K562 (cell line): ENCODE measurements around the gene MRPL4. TPM values are rescaled to one million over a fixed set of nuclear protein-coding genes. Genes with fewer than 3 reads are reported as not detected.

ENCODE experiments used
- ARID2 ChIP-seq: fragments of 450-650 bp; IDR thresholded peaks from 2 replicates; pipeline ENCODE4 v1.6.1; 2017; ENCODE audit warnings: antibody characterized with exemption, mild to moderate bottlenecking
- BRD9 ChIP-seq: fragments of 450-650 bp; IDR thresholded peaks from 2 replicates; pipeline ENCODE4 v1.6.1; 2018; ENCODE audit warnings: low read depth; ENCODE audit not compliant: partially characterized antibody
- DDX20 ChIP-seq: fragments of 450-650 bp; IDR thresholded peaks from 2 replicates; pipeline ENCODE4 v1.6.1; 2016; ENCODE audit warnings: missing genetic modification characterization, low read depth, mild to moderate bottlenecking, missing compliant biosample characterization, moderate library complexity
- EP400 ChIP-seq: fragments of 450-650 bp; IDR thresholded peaks from 2 replicates; pipeline ENCODE4 v1.6.1; 2017; ENCODE audit warnings: antibody characterized with exemption, mild to moderate bottlenecking, moderate library complexity
- FOXK1 ChIP-seq: sonication (generic); formaldehyde crosslinking; IDR thresholded peaks from 2 replicates; pipeline ENCODE4 v1.8.0; 2022; ENCODE audit warnings: missing genetic modification reagents, mild to moderate bottlenecking, borderline replicate concordance
- GABPB2 ChIP-seq: fragments of 250-450 bp; sonication (Bioruptor Pico); conservative IDR thresholded peaks from 2 replicates; pipeline ENCODE4 v1.5.1; 2021; ENCODE audit warnings: mild to moderate bottlenecking
- MTA1 ChIP-seq: fragments of 450-650 bp; IDR thresholded peaks from 2 replicates; pipeline ENCODE4 v1.6.1; 2017; ENCODE audit warnings: borderline replicate concordance
- MYBL2 ChIP-seq, 2 experiments: fragments of 450-650 bp in 1 of 2; sonication (generic) in 1 of 2; formaldehyde crosslinking in 1 of 2; IDR thresholded peaks; 2 replicates each; pipeline versions ENCODE4 v1.6.1 to v1.8.1; 2017 to 2022; ENCODE audit warnings: borderline replicate concordance in 1 of 2, inconsistent platforms in 1 of 2, low read depth in 1 of 2, mild to moderate bottlenecking in 1 of 2, missing genetic modification reagents in 1 of 2, moderate library complexity in 1 of 2
- PHF21A ChIP-seq: fragments of 450-650 bp; IDR thresholded peaks from 2 replicates; pipeline ENCODE4 v1.6.1; 2017; ENCODE audit warnings: low read depth, borderline replicate concordance
- RFX5 ChIP-seq: IDR thresholded peaks from 2 replicates; pipeline ENCODE4 v1.6.1; 2011; ENCODE audit warnings: low read depth, mild to moderate bottlenecking, improper control_type of control experiment, low read length
- ZNF175 ChIP-seq: fragments of 200-800 bp; sonication (Bioruptor generic); IDR thresholded peaks from 2 replicates; pipeline ENCODE4 v1.6.1; 2016; ENCODE audit warnings: low read depth, mild to moderate bottlenecking, missing genetic modification characterization, missing compliant biosample characterization
- ZNF316 ChIP-seq: fragments of 450-650 bp; IDR thresholded peaks from 2 replicates; pipeline ENCODE4 v1.6.1; 2016
- ZNF778 ChIP-seq: fragments of 450-650 bp; formaldehyde crosslinking; IDR thresholded peaks from 2 replicates; pipeline ENCODE4 v1.4.0; 2020; ENCODE audit warnings: mild to moderate bottlenecking, moderate library complexity
- polyA plus RNA-seq, 8 experiments: library from polyadenylated mRNA; depleted of rRNA in 4 of 8; stranded (reverse) in 5 of 8; unstranded in 3 of 8; fragments of >200 nt; fragmentation: Nextera tagmentation in 2 of 8; fragmentation: Illumina TruSeq in 1 of 8; extraction: Ambion mirVana in 2 of 8; extraction: Trizol in 1 of 8; gene quantifications; 2 replicates each; pipeline versions ENCODE4 v1.2.1 to v1.2.3, GENCODE V29; 2011 to 2014; ENCODE audit warnings: inconsistent platforms in 1 of 8, missing spikeins in 1 of 8
- total RNA-seq, 7 experiments: library from RNA; depleted of rRNA in 6 of 7; stranded (reverse); fragments of >200 nt in 6 of 7; fragmentation: Illumina TruSeq in 2 of 7; extraction: Trizol in 2 of 7; gene quantifications; 2 replicates each; pipeline versions ENCODE4 v1.2.1 to v1.2.3, GENCODE V29; 2011 to 2021; ENCODE audit warnings: low replicate concordance in 1 of 7
- TF ChIP-seq, protein P1 (sequence below): sonication (generic); formaldehyde crosslinking; IDR thresholded peaks from 2 replicates; pipeline ENCODE4 v1.9.0; 2022; ENCODE audit warnings: mild to moderate bottlenecking, missing genetic modification reagents
- TF ChIP-seq, protein P2 (sequence below): fragments of 250-450 bp; sonication (Bioruptor Pico); IDR thresholded peaks from 2 replicates; pipeline ENCODE4 v1.4.0; 2020; ENCODE audit warnings: mild to moderate bottlenecking
- TF ChIP-seq, protein P3 (sequence below): sonication (generic); formaldehyde crosslinking; IDR thresholded peaks from 2 replicates; pipeline ENCODE4 v1.8.0; 2022; ENCODE audit warnings: mild to moderate bottlenecking, missing genetic modification reagents
- TF ChIP-seq, protein P4 (sequence below): fragments of 250-450 bp; sonication (Bioruptor Pico); IDR thresholded peaks from 2 replicates; pipeline ENCODE4 v1.5.0; 2021; ENCODE audit warnings: mild to moderate bottlenecking, moderate library complexity
- TF ChIP-seq, protein P5 (sequence below): IDR thresholded peaks from 2 replicates; pipeline ENCODE4 v1.6.1; 2016; ENCODE audit warnings: missing genetic modification characterization, missing compliant biosample characterization

Gene MRPL4
- total and polyA plus RNA-seq, 9 of the 15 experiments (the other 6 are each of a cell fraction or from before 2014, with no cell fraction given): 1.4 to 239 (median 64.9) TPM

DNA sequence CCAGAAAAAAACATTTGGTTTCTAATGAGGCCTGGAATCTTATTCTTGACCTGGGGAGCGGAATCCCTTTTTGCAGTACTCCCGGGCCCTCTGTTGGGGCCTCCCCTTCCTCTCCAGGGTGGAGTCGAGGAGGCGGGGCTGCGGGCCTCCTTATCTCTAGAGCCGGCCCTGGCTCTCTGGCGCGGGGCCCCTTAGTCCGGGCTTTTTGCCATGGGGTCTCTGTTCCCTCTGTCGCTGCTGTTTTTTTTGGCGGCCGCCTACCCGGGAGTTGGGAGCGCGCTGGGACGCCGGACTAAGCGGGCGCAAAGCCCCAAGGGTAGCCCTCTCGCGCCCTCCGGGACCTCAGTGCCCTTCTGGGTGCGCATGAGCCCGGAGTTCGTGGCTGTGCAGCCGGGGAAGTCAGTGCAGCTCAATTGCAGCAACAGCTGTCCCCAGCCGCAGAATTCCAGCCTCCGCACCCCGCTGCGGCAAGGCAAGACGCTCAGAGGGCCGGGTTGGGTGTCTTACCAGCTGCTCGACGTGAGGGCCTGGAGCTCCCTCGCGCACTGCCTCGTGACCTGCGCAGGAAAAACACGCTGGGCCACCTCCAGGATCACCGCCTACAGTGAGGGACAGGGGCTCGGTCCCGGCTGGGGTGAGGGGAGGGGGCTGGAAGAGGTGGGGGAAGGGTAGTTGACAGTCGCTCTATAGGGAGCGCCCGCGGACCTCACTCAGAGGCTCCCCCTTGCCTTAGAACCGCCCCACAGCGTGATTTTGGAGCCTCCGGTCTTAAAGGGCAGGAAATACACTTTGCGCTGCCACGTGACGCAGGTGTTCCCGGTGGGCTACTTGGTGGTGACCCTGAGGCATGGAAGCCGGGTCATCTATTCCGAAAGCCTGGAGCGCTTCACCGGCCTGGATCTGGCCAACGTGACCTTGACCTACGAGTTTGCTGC lies 35.1 kb downstream of the MRPL4 start, which contains the start of gene ICAM4 (continued):
- TF ChIP-seq, protein P1, sequence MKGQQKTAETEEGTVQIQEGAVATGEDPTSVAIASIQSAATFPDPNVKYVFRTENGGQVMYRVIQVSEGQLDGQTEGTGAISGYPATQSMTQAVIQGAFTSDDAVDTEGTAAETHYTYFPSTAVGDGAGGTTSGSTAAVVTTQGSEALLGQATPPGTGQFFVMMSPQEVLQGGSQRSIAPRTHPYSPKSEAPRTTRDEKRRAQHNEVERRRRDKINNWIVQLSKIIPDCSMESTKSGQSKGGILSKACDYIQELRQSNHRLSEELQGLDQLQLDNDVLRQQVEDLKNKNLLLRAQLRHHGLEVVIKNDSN: peak; percentile 83
- TF ChIP-seq FOXK1 (CRISPR knock-in tag) (no peak), RFX5 (no peak), ZNF316 (no peak), ZNF175 (CRISPR knock-in tag) (peak; percentile 70), DDX20 (tag) (no peak), EP400 (peak; percentile 61), GABPB2 (CRISPR knock-in tag) (no peak), ZNF778 (CRISPR knock-in tag) (no peak), MYBL2 (IDR thresholded peaks at IDR 0.05; ENCODE audit: low read depth) (no peak), MYBL2 (CRISPR knock-in tag; IDR thresholded peaks at IDR 0.05; ENCODE audit: borderline replicate concordance) (no peak), PHF21A (peak; percentile 47; the same call in 1 of the 2 replicates), BRD9 (peak; percentile 55), MTA1 (no peak), ARID2 (0 out of 2 replicates have a peak, but pooled peaks have one; percentile 28)
- TF ChIP-seq, protein P2, sequence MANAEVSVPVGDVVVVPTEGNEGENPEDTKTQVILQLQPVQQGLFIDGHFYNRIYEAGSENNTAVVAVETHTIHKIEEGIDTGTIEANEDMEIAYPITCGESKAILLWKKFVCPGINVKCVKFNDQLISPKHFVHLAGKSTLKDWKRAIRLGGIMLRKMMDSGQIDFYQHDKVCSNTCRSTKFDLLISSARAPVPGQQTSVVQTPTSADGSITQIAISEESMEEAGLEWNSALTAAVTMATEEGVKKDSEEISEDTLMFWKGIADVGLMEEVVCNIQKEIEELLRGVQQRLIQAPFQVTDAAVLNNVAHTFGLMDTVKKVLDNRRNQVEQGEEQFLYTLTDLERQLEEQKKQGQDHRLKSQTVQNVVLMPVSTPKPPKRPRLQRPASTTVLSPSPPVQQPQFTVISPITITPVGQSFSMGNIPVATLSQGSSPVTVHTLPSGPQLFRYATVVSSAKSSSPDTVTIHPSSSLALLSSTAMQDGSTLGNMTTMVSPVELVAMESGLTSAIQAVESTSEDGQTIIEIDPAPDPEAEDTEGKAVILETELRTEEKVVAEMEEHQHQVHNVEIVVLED (CRISPR knock-in tag): no peak
- TF ChIP-seq, protein P3, sequence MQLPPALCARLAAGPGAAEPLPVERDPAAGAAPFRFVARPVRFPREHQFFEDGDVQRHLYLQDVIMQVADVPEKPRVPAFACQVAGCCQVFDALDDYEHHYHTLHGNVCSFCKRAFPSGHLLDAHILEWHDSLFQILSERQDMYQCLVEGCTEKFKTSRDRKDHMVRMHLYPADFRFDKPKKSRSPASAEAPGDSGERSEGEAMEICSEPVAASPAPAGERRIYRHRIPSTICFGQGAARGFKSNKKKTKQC (CRISPR knock-in tag): peak; percentile 82
- TF ChIP-seq, protein P4, sequence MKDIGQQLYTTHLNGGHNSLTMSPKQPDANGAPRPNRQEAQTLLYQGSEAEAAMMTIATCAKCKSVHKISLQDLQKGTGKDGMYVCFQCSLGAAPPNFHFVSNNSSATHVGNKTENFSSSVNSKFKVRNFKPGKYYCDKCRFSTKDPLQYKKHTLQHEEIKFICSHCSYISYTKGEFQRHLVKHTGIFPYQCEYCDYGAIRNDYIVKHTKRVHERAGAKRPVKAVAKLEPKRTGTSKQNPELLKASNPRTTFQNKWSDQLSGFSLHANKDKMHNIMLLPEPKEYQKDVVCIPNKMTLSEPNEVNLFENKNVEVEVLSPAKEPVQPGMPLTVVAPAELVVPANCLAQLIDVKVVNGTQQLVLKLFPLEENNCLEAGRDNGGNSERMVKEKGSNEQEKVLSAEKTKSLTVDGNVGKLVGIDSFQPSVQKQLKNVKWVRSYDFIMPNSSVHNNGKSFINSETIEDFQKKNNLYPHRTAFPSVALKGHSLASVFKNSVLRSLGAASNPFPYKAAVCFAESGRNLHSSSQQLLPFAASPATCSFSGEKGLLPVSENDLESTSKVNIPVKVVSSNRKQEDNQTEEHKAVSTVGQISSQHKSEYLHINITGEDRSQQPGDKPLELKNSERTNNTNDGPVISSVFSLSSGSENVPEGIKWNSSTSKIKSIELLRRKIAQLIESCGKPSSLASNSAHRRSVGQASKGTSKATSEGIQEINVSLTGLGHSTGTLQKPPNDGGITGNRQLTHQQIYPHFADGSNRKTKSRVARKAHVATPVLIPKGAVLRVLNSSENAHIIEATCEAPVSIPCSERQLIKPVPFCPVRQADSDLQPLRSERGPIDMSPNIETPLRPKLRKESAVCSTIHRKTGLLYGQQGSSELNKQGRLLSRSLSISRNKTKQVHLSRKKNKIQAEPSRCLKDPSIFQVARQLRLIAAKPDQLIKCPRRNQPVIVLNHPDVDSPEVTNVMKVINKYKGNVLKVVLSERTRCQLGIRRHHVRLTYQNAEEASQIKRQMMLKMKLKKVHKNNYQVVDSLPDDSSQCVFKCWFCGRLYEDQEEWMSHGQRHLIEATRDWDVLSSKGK (CRISPR knock-in tag): no peak
- TF ChIP-seq, protein P5, sequence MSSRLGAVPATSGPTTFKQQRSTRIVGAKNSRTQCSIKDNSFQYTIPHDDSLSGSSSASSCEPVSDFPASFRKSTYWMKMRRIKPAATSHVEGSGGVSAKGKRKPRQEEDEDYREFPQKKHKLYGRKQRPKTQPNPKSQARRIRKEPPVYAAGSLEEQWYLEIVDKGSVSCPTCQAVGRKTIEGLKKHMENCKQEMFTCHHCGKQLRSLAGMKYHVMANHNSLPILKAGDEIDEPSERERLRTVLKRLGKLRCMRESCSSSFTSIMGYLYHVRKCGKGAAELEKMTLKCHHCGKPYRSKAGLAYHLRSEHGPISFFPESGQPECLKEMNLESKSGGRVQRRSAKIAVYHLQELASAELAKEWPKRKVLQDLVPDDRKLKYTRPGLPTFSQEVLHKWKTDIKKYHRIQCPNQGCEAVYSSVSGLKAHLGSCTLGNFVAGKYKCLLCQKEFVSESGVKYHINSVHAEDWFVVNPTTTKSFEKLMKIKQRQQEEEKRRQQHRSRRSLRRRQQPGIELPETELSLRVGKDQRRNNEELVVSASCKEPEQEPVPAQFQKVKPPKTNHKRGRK (tag): no peak
